GM20000 (cell line): ENCODE data around the gene HTR3D.
"Not testable (repeated sequence)": the region's sequence is repeated elsewhere in the genome, so short reads cannot be mapped to it uniquely, and the experiment has no call there.

ENCODE experiments used
- DNase-seq: peaks from one replicate; pipeline ENCODE4 v3.0.0; 2012; ENCODE audit warnings: low spot score
- CTCF ChIP-seq: IDR thresholded peaks from 2 replicates; pipeline ENCODE4 v1.5.1; 2012; ENCODE audit warnings: mild to moderate bottlenecking, control low read depth; ENCODE audit errors: extremely low read depth, missing control alignments

HTR3D gene

DNA sequence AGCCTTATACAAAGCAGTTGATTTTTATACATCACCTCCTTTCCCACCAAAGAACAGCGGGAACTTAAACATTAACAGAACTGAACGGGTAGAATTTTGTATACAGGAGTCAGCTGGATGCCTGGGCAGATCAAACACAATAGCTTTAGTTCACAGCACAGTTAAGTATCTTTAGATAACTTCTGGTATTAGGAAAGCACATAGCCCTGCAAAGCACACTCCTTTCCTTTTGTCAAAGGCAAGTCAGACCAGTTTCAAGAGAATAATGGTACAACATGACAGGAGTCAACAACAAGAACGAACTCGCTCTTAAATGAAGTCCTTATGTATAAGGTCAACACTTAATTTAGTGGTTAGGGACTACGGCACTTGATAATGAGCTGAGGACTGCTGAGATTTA, 40.1 kb upstream of the HTR3D start:
- TF ChIP-seq CTCF = no peak
- no peak for DNase-seq

DNA sequence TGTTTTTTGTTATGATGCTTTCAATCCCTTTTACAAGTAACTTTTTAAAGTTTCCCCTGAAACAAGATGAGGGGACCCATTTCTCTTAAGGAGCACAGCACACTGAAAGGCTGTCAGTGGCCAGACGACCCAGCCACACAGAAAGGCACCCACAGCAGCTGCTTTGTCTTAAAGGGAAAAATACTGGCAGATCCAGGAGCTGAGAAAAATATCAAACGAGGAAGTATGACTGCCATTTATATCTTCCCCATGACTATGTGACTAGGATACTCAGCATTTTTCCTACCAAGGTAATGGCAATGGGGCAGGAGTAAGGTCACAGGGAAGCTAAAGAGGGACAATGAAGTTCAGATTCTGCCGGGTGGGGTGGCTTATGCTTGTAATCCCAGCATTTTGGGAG, 29.8 kb upstream of the HTR3D start:
- no peak for TF ChIP-seq CTCF
- no peak for DNase-seq

DNA sequence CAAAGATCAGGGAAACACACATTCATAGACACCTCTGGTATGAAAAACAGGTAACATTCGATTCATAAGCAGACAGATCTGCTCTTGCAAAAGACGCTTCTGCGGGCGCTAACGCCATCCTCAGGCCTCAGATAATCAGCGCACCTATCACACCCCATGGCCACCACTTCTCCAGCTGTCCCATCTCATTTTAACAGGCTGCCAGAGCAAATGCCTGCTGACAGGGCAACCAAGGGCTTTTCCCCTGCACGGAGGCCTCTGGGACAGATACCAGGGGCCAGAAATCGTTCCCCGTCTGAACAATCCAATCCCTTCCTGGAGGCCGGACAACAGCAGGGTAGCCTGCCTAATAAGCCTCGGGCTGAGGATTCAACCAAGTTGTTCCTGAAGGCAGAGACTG, 29.1 kb upstream of the HTR3D start:
- DNase-seq = no peak
- TF ChIP-seq CTCF = no peak

DNA sequence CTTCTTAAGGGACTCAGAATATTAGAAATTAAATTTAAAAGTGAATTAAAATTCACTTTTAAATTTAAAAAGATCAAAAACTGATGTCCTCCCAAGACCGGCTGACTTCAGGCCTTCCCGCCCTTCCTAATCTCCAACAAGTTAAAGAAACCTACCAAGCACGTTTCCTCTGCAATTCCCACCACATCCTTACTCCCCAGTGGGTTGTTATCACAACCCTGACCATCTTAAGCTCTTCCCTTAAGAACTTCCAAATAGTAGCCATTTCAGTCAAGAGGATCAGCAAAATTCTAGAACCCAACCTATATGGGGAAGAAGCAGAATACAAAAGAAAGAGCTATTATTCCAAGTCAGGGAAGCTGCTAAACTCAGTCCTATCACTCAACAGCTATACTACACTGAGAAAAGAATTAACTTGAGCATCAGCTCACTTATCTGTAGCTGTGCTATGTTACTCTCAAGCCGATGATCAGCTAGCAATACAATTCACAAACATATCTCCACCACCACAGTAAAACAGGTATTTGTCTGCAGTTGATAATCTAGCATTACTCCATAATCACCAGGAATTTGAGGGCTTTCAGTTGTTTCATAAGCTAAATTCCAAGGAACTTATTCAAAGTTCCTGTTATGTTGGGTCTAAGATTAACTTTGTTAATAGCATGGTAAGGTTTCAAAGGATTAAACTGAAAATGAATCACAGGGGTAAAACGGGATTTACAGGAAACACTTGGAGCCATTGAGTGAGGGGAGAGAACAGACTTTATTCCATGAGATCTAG, 28.2 kb upstream of the HTR3D start:
- DNase-seq = no peak
- TF ChIP-seq CTCF = no peak

- DNase-seq = no peak
- TF ChIP-seq CTCF = no peak
Measured at GRCh38 chr3:184004476-184004875, 27.1 kb upstream of the HTR3D start.

- no peak for TF ChIP-seq CTCF
- DNase-seq = peak; percentile 59
Measured at GRCh38 chr3:184005941-184006507, 25.5 kb upstream of the HTR3D start.

DNA sequence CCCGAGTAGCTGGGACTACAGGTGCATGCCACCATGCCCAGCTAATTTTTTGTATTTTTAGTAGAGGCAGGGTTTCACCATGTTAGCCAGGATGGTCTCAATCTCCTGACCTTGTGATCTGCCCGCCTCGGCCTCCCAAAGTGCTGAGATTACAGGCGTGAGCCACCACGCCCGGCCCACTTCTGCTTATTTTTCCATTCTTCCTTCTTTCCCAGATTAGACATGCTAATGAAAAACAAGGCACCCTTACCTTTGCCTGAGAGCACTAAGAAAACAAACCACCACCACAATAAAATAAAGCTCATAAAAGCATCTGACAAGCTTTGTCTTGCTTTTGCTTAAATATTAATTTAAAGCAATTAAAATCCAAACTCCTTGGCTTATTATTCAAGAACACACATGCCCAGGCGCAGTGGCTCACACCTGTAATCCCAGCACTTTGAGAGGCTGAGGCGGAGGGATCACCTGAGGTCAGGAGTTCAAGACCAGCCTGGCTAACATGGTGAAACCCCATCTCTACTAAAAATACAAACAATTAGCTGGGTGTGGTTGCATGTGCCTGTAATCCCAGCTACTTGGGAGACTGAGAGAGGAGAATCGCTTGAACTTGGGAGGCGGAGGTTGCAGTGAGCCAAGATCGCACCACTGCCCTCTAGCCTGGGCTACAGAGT, 24.3 kb upstream of the HTR3D start:
- DNase-seq = not testable (repeated sequence)
